GM21526 (cell line): ENCODE results near the gene VAMP4.

Experiments used
- ATAC-seq: cut with Tn5 transposase; IDR thresholded peaks from one replicate; pipeline ENCODE4 v1.9.1; 2021; ENCODE audit warnings: moderate library complexity; ENCODE audit not compliant: unreplicated experiment, low FRiP score

The VAMP4 gene, protein sequence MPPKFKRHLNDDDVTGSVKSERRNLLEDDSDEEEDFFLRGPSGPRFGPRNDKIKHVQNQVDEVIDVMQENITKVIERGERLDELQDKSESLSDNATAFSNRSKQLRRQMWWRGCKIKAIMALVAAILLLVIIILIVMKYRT

DNA sequence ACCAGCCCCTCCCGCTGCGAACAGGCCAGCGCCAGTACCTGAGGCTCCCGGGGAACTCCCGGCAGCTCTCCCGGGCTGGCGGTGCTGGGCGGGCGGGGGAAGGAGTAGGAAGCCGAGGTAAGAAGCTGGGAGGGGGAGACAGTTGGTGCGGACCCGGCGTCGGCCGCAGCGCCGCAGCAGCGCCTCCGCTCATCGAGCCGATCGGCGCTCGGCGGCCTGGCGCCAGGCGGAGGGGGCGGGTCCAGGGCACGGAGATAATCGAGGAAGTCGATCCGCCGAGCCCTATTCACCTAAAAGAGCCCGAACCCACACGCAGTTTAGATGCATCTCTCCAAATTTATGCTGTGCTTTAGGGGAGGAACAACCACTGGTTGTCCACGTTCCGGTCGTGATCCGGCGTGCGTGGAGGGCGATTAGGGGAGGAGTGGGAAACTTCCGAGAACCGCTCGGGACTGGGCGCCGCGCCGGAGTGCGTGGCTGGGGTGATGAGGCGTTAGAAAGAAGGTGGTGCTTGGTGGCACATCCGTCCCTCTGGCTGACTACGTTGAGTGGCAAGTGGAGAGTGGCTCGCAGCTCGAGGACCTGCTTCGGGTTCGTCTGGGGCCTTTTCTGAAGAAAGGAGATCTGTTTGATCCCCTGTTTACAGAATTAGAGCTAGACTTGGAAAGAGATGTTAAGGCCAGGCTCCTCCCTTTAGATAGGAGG lies at the start of gene VAMP4:
Gene VAMP4 (minus strand): TSS at position 194 of the 705 bp plus-strand sequence. CDS start 3,651 bp downstream, outside the sequence.
- peak; percentile 85 for ATAC-seq

DNA sequence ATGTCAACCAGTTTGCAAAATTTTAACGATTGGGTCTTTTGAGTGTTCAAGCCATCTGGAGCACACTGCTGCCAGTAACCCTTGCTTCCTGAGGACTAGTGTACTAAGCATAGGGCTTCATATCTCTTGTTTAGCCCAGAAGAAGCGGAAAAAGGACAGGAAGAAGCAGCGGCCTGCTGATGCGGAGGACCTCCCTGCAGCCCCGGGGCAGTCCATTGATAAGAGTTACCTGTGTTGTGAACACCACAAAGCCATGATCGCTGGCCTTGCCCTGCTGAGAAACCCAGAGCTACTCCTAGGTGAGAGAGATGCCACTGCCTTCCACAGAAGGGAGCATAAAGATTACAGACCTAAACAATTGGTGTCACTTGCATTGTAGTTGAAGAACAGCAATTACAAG lies 48.5 kb upstream of the VAMP4 start:
- ATAC-seq = no peak

DNA sequence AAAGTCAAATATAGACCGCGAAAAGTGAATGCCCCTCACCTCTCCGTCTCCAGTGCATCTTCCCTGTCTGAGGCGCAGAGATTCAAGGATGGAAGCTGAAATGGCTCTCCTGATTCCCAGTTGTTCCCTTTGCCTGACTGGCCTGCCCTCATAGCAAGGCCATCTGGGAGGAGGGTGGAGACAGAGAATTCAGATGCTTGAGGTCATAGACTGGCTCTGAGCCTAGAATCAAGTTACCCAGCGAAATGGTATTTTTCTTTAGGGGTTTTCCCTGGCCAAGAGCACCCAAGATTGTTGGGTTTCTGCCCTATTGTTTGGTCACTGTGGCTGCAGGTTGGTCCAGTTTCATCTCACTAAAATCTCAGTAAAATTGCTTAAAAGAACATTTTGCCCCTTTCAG lies 46.8 kb upstream of the VAMP4 start:
- no peak for ATAC-seq

DNA sequence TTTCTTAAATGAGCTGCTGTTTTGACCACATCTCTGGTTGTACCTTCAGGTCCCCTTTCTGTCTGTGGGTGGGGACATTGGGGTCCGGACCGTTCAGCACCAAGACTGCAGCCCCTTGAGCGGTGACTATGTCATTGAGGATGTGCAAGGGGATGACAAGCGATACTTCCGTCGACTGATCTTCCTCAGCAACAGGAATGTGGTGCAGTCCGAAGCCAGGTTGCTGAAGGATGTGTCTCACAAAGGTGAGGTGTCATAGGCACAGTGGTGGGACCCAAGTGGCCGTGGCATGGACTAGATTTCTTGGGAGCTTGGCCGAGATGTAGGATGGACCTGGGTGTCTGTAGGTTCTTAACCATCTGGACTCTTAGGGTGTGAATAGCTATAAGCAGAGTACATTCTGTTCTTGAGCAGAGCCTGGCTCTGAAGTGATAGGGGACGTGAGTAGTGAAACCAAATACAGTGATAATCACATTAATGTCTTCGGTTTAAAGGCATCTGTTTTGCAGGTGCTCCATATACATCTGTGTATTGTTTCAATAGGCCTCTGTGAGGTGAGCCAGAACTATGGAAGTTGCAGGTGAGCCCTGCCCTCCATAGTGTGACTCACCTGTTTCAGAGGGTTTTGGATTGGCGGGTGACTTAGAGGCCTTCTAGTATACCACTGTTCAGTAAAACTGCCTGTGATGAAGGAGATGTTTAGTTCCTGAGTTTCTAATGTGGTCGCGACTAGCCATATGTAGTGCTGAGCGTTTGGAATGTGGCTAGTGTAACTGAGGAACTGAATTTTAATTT lies 46.0 kb upstream of the VAMP4 start:
- ATAC-seq = no peak

DNA sequence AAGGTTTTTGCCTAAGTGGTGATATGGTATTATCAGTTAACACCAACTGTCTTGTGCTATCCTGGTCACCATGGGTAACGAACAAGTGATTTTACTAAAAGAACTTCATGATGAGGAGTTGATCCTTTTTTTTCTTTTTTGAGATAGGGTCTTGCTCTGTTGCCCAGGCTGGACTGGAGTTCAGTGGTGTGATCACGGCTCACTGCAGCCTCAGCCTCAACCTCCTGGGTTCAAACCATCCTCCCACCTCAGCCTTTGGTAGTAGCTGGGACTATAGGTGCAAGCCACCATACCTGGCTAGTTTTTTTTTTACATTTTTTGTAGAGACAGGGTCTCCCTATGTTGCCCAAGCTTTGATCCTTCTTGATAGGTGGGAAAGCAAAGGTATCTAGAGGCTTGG lies 44.7 kb upstream of the VAMP4 start:
- no peak for ATAC-seq

DNA sequence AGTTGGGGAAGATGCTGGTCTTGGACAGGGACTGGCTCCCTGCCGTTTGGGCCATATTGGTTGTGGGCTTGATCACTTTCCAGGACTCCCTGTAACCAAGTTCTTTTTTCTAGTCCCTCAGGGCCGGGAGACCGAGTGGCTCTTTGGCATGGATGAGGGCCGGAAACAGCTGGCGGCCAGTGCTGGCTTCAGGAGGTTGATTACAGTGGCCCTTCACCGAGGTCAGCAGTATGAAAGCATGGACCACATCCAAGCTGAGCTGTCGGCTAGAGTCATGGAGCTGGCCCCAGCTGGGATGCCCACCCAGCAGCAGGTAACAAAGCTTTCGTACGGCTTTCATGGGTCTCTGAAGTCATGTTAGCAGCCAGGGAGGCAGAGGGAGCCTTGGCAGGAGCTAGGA lies 43.9 kb upstream of the VAMP4 start:
- ATAC-seq = no peak

DNA sequence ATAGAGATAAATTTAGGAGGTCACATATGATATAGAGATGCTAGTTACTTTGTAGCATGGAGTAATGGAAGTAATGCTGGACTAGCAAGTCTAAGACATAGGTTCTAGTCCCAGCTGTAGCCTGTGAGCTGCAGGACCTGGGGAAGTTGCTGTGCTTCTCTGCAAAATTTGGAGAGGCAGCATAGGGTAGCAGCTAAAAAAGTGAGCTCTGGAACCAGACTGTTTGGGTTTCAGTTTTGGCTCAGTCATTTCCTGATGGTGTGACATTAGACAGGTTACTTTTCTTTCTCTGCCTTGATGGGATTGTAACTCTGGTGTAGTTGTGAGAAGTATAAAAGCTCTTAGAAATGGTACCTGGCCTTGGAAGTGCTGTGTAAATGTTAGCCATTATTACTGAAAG lies 42.9 kb upstream of the VAMP4 start:
- ATAC-seq = no peak

DNA sequence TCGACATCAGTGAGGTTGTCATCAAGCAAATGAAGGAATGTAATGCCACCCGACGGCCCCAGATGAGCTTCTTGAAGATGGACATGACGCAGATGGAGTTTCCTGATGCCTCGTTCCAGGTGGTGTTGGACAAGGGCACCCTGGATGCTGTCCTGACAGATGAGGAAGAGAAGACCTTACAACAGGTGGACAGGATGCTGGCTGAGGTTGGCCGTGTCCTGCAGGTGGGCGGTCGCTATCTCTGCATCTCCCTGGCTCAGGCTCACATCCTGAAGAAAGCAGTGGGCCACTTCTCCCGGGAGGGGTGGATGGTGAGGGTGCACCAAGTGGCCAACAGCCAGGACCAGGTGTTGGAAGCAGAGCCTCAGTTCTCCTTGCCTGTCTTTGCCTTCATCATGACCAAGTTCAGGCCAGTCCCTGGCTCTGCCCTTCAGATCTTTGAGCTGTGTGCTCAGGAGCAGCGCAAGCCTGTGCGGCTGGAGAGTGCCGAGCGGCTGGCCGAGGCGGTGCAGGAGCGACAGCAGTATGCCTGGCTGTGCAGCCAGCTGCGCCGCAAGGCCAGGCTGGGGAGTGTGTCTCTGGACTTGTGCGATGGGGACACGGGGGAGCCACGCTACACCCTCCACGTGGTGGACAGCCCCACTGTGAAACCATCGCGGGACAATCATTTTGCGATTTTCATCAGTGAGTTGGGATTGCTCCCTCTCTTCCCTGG lies 42.1 kb upstream of the VAMP4 start:
- ATAC-seq = no peak

DNA sequence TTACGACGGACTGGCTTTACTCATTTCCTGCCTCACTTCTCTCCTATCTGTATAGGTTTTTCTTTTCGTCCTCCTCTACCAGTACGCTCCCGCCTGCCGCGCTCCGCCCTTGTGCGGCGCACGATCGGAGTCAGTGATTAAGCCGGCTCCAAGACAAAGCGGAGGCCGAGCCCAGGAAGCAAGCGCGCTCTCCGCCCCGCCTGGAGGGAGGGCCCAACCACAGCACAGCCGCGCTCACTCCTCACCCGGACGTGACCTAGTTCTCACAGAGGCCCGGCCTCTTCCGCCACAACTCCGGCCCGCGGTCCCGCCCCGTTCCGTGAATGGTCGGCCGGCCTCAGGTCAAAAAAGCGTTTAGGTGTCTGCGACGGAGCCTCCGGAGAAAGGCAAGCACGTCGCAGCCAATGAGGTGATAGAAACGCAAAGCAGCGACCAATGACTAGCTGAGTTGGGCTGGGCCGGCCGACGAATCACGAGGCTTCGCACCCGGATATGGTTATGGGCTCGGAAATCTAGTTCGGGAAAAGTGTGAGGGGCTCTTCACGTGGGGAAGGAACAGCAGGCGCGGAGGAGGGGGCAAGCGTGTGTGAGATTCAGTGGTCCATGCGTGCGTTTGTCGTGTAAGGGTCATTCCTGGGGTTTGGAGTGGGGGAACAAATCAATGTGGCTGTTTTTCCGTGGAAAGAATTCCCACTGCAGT lies 39.5 kb upstream of the VAMP4 start, which contains the start of gene METTL13:
Gene METTL13 (plus strand): TSS at position 485 of the 700 bp plus-strand sequence. CDS start 308 bp downstream, outside the sequence.
- ATAC-seq = peak; percentile 98

DNA sequence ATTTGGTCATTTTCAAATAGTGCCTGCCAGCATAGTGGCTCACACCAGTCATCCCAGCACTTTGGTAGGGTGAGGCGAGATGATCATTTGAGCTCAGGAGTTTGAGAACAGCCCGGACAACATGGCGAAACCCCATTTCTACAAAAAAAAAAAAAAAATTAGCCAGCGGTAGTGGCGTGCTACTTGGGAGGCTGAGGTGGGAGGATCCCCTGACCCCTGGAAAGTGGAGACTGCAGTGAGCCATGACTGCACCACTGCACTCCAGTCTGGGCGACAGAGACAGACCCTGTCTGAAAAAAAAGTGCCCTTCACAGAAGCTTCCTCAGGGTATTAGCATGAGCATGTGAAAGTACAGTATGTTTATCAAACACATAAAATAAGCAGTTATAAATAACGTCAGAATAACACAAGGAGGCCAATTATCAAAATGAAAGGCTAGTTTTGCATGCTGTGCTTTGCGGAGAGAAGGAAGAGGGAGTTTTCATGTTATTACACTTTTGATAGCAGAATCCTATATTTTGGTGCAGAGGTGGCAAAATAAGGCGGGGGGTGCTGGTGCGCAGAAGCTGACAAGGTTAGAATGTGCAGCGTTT lies 38.8 kb upstream of the VAMP4 start:
- ATAC-seq = no peak

DNA sequence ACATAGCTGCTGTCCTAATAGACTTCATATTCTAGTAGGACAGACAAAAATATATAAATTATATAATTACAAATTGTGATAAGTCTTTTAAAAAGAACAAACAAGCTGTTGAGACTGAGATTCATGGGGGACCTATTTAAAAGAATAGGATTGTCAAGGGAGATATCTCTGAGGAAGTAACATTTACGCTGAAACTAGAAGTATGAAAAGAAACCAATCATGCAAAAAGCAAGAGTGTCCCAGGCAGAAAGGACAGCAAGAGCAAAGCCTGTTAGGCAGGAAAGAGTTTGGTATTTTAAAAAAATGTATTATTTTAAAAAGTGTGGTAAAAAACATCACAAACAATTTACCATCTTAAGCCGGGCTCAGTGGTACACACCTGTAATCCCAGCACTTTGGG lies 30.4 kb upstream of the VAMP4 start:
- peak; percentile 79 for ATAC-seq

DNA sequence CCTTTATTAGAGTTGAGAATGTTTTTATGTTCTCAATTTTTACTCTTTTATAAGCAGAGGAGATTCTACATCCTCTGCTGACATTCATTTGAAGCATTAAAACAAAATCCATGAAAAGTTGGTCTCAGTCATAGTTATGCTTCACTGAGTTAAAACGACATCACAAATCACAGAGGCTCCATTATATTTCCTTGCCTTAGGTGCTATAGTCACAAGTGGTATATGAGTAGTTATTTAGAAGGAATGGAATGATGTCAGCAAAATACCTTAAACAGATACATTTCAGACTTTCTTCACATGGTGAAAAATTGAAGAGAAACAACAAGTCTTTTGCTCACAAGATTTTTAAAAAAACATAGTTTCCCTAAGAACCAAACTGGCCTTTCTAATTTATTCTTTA lies 27.9 kb upstream of the VAMP4 start:
- no peak for ATAC-seq

DNA sequence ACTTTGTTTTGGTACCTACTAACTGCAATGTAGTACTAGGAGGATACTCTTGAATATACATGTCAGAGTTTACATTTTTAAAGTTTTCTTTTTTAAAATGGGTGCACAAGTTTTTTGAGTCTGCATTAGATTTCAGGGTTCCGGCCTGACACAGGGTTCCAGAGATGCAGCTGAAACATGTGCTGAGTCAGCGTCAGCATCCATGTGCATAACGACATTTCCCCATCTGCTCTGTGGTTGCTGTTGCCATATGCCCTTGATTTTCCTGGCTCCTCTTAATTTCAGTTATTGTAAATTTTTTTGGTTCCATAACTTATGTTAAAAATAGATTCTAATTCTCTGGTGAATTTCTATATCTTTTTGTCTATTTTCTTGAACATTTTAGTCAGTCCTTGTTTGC lies 27.3 kb upstream of the VAMP4 start:
- no peak for ATAC-seq

DNA sequence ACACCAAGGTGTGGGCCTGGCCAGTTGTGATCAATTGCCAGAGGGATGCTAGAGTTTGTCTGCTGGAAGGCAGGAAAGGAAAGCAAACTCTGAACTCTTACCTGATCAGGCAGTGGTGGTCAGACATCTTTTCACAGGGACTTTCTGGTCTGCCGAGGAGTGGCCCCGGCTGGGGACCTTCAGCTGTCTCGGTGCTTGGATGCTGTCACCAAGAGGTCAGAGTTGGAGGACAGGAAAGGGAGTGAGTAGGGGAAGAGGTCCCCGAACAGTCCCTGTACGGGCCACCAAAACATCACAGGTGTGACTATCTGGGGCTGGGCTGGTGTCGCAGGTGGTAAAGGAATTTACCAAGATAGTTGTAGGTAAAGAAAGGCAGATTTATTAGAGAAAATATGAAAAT lies 21.9 kb upstream of the VAMP4 start:
- no peak for ATAC-seq

DNA sequence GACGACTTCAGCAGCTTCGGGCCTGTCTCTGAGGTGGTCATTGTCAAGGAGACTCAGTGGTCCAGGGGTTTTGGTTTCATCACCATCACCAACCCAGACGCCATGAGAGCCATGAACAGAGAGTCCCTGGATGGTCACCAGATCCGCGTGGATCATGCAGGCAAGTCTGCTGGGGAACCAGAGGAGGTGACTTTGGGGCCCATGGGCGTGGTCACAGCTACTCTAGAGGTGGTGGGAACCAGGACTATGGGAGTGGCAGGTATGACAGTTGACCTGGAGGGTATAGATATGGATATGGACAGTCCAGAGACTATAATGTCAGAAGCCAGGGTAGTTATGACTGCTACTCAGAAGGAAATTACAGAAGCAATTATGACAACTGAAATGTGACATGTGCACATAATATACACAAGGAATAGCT lies 20.3 kb upstream of the VAMP4 start:
- ATAC-seq = no peak

DNA sequence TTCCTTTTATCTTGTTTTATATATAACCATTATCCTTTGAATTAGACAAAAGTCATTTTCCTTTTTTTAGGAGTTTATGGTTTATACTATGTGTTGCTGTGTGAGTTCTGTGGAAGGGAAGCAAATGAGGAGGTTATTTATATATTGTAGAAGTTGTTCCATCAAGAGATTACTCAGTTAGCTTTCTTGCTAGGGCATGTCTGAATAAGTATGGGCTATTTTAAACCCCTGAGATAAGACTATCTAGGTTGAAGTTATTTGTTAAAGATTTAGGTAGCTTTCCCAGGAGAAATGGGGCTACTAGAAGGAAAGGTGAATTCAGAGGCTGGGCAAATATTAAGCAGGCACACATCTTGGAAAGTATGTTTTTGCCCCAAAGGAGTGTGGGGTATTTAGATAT lies 16.1 kb upstream of the VAMP4 start:
- ATAC-seq = no peak

DNA sequence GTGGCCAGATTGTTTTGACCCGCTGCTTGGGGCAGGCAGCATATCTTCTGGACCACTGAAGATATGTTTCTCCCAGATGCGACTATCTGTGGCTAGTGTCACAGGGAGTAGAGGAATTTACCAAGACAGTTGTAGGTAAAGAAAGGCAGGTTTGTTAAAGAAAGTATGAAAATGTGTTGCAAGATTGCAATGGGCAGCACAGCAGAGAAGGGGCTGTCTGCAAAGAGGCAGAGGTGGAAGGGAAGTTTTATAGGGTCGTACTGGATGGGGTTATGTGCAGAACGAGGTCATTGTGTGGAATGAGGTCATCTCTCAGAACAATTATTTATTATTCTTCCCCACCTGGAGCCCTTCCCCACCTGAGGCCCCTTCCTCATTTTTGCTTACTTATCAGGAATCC lies 15.0 kb upstream of the VAMP4 start:
- ATAC-seq = no peak

DNA sequence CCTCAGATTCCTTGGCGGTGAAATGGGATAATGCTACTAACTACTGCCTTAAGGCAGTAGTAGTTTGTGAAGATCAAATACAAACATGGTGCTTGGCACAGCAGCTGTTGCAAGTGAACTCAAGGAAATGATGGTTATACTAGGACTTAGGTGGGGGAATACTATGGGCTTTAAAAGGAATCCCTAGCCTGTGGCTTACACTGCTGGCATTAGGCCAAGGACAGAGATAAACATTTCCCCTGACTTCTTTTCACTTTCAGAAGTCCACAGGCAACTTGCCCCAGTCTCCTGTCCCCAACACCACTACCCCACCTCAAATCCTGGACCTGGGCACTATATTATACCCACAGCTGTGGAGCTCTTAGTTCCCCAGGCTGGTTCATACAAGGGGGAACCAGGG lies 13.1 kb upstream of the VAMP4 start:
- ATAC-seq = no peak

DNA sequence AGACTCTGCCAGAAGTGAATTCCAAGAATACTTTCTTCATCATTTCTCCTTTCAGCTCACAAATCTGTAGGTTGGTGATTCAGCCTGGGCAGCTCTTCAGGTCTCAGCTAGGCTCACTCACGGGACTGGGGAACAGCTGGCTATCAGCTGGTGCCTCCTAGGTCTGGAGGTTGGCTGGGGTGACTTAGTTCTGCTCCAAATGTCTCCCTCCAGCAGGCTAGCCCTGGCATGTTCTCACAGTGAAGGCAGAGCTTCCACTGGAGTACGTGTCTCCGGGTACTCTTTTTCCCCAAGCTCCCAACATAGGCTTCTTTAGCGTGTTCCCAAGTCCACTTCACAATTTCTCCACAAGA lies 12.5 kb upstream of the VAMP4 start:
- no peak for ATAC-seq

DNA sequence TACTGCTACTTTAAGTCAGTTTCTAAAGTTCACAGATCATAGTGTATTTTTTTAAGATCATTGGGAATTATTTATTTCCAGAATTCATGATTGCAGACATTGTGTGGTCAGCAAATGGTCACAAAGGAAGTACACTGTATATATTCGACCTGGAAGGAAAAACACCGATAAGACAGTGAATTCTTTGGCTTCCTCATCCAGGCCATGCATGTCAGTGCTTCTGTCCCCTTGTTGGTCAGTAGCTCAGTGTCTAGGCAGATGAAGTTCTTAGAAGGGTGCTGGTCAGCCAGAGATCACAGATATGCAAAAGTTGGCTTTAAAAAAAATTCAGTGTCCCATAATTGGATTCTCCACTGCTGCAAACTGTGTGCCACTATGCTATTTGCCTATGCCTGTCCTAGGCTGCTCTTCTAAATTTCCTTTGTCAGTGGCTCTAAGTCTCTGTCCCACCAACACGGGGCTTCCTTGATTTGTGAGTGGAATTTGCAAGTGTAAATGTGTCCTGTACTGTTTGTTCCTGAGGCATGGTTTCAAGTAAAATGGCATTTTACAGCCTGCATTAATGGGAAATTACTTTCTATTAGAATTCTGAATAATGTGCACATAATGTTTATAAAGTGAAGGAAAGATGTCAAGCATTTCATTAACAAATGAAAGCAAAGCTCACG lies 12.0 kb upstream of the VAMP4 start:
- no peak for ATAC-seq
